Activated T-helper 1 cell treated with anti-CD3 and anti-CD28 coated beads, Interleukin-12 subunit alpha, Interleukin-12 subunit beta, Interleukin-2, Interleukin-4 antibody, amounts not matched to agents 30 ng/mL and 10 ng/mL and 1 ng/mL, durations not matched to agents 14 hours and 24 hours and 36 hours (primary cell): ENCODE results near the gene TAF10. TPM values are rescaled to one million over a fixed set of nuclear protein-coding genes. Genes with fewer than 3 reads are reported as not detected.

Experiments
- DNase-seq: peaks from one replicate; pipeline ENCODE4 v3.0.0; 2021; ENCODE audit warnings: low spot score
- H3K27ac Mint-ChIP-seq: one replicate; pipeline ENCODE4 v1.8.0; 2021; ENCODE audit warnings: mild to moderate bottlenecking, mixed read lengths
- H3K27me3 Mint-ChIP-seq: one replicate; pipeline ENCODE4 v1.8.0; 2022; ENCODE audit warnings: mild to moderate bottlenecking, moderate library complexity, mixed read lengths; ENCODE audit not compliant: insufficient read depth
- H3K36me3 Mint-ChIP-seq: one replicate; pipeline ENCODE4 v1.8.0; 2021; ENCODE audit warnings: low read depth, mixed read lengths
- H3K4me1 Mint-ChIP-seq: one replicate; pipeline ENCODE4 v1.8.0; 2021; ENCODE audit warnings: low read depth, mixed read lengths
- H3K4me3 Mint-ChIP-seq: one replicate; pipeline ENCODE4 v1.8.0; 2021; ENCODE audit warnings: mild to moderate bottlenecking, moderate library complexity, mixed read lengths
- H3K9me3 Mint-ChIP-seq: one replicate; pipeline ENCODE4 v1.8.0; 2021; ENCODE audit warnings: mixed read lengths
- intact Hi-C: fragments of 100-400 bp; cut with micrococcal nuclease; formaldehyde crosslinking; loops from one replicate; pipeline ENCODE4 v1.15.1; 2024
- total RNA-seq: library from RNA; stranded (reverse); gene quantifications from 2 replicates; pipeline ENCODE4 v1.2.3, GENCODE V29; 2022

TAF10 gene
- total RNA-seq, 1 donor from 2014 or later: 155 TPM

GRCh38 chr11:6626971-6627761 lies 15.2 kb upstream of the TAF10 start:
- H3K4me3 Mint-ChIP-seq: peak overlapping the region; percentile 53
- no peaks in the 10 kb centered on the region for H3K36me3 Mint-ChIP-seq
- peak overlapping the region; percentile 75 for H3K27ac Mint-ChIP-seq
- no peaks in the 10 kb centered on the region for H3K9me3 Mint-ChIP-seq
- no peak for DNase-seq
- H3K4me1 Mint-ChIP-seq: peaks cover 13% of the 10 kb centered on the region
- intact Hi-C loops: loop anchor here (2.0 kb wide), 1 partner anchor 20 kb away; no protein-coding TSS in a partner anchor
- no peaks in the 10 kb centered on the region for H3K27me3 Mint-ChIP-seq

- H3K27me3 Mint-ChIP-seq: no peaks in the 10 kb centered on the region
- no peaks in the 10 kb centered on the region for H3K9me3 Mint-ChIP-seq
- peaks cover 13% of the 10 kb centered on the region for H3K4me1 Mint-ChIP-seq
- H3K4me3 Mint-ChIP-seq: no peak overlapping the region
- H3K36me3 Mint-ChIP-seq: no peaks in the 10 kb centered on the region
- H3K27ac Mint-ChIP-seq: no peak overlapping the region
- DNase-seq: no peak
- intact Hi-C loops: loop anchor here (2.0 kb wide), 1 partner anchor 19 kb away; no protein-coding TSS in a partner anchor
These were observed 13.9 kb upstream of the TAF10 start for GRCh38 chr11:6625832-6626420.

- Mint-ChIP-seq H3K27me3 (no peaks in the 10 kb centered on the region), H3K36me3 (no peaks in the 10 kb centered on the region), H3K9me3 (no peaks in the 10 kb centered on the region), H3K4me1 (peaks cover 13% of the 10 kb centered on the region), H3K27ac (no peak overlapping the region), H3K4me3 (no peak overlapping the region)
- intact Hi-C loops: no loop called here
- no peak for DNase-seq
These were observed 13.3 kb upstream of the TAF10 start for GRCh38 chr11:6625156-6625831.

GRCh38 chr11:6623391-6624363 lies 11.7 kb upstream of the TAF10 start:
- H3K27me3 Mint-ChIP-seq: no peaks in the 10 kb centered on the region
- H3K4me3 Mint-ChIP-seq: no peak overlapping the region
- intact Hi-C loops: no loop called here

GRCh38 chr11:6622261-6623171 lies 10.5 kb upstream of the TAF10 start:
- Mint-ChIP-seq H3K9me3 (no peaks in the 10 kb centered on the region), H3K4me1 (peaks cover 3% of the 10 kb centered on the region), H3K27me3 (no peaks in the 10 kb centered on the region), H3K36me3 (no peaks in the 10 kb centered on the region), H3K4me3 (no peak overlapping the region), H3K27ac (no peak overlapping the region)
- DNase-seq: no peak
- intact Hi-C loops: no loop called here

More at GRCh38 chr11:6623391-6624363, 11.7 kb upstream of the TAF10 start:
- Mint-ChIP-seq H3K36me3 (no peaks in the 10 kb centered on the region), H3K27ac (no peak overlapping the region), H3K9me3 (no peaks in the 10 kb centered on the region), H3K4me1 (peaks cover 13% of the 10 kb centered on the region)
- no peak for DNase-seq

GRCh38 chr11:6621711-6622211 lies 9.7 kb upstream of the TAF10 start:
- intact Hi-C loops: no loop called here
- Mint-ChIP-seq H3K27ac (no peak overlapping the region), H3K4me3 (no peak overlapping the region), H3K36me3 (no peaks in the 10 kb centered on the region), H3K27me3 (no peaks in the 10 kb centered on the region), H3K4me1 (no peaks in the 10 kb centered on the region), H3K9me3 (no peaks in the 10 kb centered on the region)
- no peak for DNase-seq

- intact Hi-C loops: no loop called here
- no peak overlapping the region for H3K4me3 Mint-ChIP-seq
- H3K27me3 Mint-ChIP-seq: no peaks in the 10 kb centered on the region
- H3K4me1 Mint-ChIP-seq: no peaks in the 10 kb centered on the region
- no peak overlapping the region for H3K27ac Mint-ChIP-seq
- no peak for DNase-seq
- H3K36me3 Mint-ChIP-seq: peaks cover 4% of the 10 kb centered on the region
- H3K9me3 Mint-ChIP-seq: no peaks in the 10 kb centered on the region
These were observed 8.6 kb upstream of the TAF10 start for GRCh38 chr11:6620636-6621035.

GRCh38 chr11:6619004-6619745 lies 7.2 kb upstream of the TAF10 start, which contains the start of gene TPP1:
Gene TPP1, minus strand, starts transcription at chr11:6619422. Its CDS starts 22 bp downstream, at chr11:6619400.
- Mint-ChIP-seq H3K4me1 (no peaks in the 10 kb centered on the region), H3K4me3 (no peak within 1 kb of the TSS), H3K36me3 (peaks cover 10% of the 10 kb centered on the region), H3K27ac (no peak within 1 kb of the TSS), H3K27me3 (no peaks in the 10 kb centered on the region), H3K9me3 (no peaks in the 10 kb centered on the region)
- intact Hi-C loops: loop anchor here (1.0 to 10.0 kb wide), 9 partner anchors 8 to 934 kb away; partner anchors contain the start of genes FHIP1B, ILK, MRPL17 and RRP8
- peak; percentile 89 for DNase-seq

GRCh38 chr11:6618117-6619003 lies 6.3 kb upstream of the TAF10 start:
- intact Hi-C loops: loop anchor here (1.0 to 10.0 kb wide), 9 partner anchors 7 to 934 kb away; partner anchors contain the start of genes FHIP1B, ILK, MRPL17 and RRP8
- Mint-ChIP-seq H3K9me3 (no peaks in the 10 kb centered on the region), H3K4me3 (no peak overlapping the region)

GRCh38 chr11:6617315-6617781 lies 5.3 kb upstream of the TAF10 start:
- Mint-ChIP-seq H3K4me1 (no peaks in the 10 kb centered on the region), H3K4me3 (no peak overlapping the region), H3K36me3 (peaks cover 10% of the 10 kb centered on the region), H3K9me3 (no peaks in the 10 kb centered on the region), H3K27me3 (no peaks in the 10 kb centered on the region), H3K27ac (peak overlapping the region; percentile 35)
- no peak for DNase-seq
- intact Hi-C loops: loop anchor here (10.0 kb wide), 1 partner anchor 933 kb away; the partner anchor contains the start of genes TRIM22 and TRIM5

More at GRCh38 chr11:6618117-6619003, 6.3 kb upstream of the TAF10 start:
- H3K27me3 Mint-ChIP-seq: no peaks in the 10 kb centered on the region
- H3K4me1 Mint-ChIP-seq: no peaks in the 10 kb centered on the region
- peak; percentile 37 for DNase-seq
- H3K27ac Mint-ChIP-seq: no peak overlapping the region
- peaks cover 10% of the 10 kb centered on the region for H3K36me3 Mint-ChIP-seq
